NCI-H128 (cell line): Measurements from ENCODE around the gene ASTN1.

Source experiments
- DNase-seq: peaks from one replicate; lab custom pipeline; 2025; ENCODE audit not compliant: unreplicated experiment; lab: John Stamatoyannopoulos, UW

The ASTN1 gene

DNA sequence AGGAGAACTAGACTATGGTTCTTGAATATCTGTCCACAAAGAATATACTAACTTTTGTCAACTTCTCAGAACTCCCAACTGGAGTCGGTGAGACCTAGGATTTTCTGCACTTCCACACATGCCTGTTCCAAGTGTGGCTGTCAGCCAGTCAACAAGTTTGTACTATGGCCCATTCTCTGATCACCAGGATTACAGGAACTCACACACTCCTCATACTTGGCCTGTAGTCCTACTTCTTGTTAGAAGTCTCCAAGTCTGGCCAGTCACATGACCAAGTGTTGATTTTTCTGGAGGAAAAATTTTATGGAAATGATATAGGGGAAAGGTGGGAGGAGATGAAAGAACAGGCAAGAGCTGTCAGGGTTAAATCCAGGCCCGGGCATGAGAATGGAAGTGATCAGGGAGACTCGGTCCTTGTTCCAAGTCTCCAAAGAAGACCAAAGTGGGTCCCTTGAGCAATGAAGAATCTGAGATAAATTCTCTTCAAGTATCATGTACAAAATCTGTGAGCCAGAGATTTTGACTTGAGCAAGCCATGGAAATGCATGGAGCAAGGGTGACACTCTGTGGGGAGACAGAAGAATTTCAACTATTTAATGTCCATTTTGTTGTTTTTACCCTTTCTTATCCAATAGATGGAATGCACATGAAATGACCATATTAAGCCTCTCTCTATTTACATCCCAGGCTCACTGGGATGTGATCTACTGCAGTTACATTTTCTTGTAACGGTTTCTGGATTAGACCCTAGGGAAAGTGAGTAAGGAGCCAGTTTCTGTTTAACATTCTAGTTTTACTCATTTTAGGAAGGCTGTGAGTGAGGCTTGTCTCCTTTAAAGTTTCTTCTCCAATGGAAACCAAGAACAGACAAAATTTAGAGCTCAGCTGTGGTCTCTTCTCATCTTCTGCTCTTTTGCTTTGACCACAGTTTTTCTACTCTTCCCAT, 320.9 kb downstream of the ASTN1 start:
- DNase-seq, result peak; percentile 23

DNA sequence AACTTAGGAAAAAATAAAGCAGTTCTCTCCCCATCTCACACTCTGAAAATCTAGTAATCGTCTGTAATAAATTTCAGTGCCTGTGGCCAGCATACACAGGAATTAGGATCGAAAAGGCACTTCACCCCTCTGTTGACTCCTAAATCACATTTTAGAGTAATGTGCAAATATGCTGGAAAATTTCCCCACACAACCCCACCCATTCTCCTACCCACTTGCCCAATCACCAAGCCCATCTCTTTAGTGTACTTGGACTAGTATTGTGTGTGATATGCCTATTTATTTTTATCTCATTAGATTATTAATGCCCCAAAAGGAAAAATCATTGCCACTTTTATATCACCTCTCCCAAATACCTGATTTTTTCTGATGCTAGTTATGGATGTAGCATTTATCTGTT, 323.3 kb downstream of the ASTN1 start:
- no peak for DNase-seq

DNA sequence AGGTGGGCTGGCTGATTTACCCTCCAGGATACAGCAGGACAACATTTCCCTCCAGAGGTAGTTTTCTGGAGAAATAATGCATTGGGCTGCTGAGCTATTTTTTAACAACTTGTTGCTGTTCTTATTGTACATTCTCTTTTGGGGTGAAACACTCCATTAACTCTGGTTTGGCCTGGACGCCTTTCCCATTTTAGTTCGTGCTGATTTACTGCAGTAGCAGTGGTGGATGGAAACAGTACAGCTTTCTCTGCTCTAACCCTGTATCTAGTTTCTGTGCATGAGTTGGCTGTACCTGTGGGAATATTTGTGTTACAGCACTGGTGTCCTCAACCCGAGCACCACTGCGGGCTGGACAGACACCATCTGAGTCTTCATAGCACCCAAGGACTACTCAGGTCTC, 325.3 kb downstream of the ASTN1 start:
- DNase-seq, result no peak

DNA sequence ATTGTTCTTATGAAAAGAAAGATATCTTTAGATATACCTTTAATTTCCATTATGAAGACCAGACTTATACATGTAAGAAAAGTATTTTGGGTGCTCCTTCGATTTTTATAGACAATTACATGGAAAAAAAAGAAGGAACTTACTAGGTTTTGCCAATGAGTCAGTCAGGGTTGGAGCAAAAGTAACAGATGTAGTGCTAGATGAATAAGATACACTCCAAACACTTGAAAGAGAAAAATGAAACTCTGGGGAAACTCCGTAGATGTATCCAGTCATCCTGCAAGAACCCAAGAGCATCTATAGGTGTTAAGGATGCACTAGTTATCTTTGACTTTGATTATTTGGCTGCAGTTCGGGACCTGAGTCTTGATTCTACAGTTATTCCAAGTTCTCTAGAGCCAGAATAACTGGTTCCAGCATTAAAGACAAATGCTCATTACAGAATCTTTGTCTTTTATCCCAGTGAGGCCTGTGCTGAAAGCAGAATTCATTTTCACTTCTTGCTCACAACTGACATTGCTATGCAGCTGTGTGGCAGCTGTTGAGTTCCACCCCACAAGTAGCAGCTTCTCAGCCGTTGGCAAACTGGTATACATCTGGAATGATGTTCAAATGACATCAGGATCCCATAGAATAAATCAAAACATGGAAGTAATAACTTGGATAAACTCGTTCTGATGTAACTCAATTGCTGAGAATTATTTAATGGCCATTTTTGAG, 326.1 kb downstream of the ASTN1 start:
- no peak for DNase-seq

DNA sequence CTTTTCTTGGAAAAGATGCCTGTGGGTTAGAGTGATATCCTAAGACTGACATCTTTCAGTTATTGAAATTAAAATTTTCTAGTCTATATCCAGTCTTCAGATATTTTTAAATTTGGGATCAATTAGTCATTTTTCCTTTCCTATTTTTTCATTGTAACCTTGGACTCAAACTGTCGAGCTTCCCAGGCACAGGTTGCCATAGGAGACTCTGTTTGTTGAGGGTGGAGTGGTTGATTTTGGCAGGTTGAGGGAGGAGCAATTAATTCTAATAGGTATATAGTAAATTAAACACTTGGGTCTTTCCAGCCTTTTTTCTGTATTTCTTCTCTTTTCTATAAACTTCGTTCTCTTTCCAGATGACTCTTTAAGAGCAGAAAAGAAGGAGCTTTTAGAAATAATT, 326.8 kb downstream of the ASTN1 start:
- no peak for DNase-seq

DNA sequence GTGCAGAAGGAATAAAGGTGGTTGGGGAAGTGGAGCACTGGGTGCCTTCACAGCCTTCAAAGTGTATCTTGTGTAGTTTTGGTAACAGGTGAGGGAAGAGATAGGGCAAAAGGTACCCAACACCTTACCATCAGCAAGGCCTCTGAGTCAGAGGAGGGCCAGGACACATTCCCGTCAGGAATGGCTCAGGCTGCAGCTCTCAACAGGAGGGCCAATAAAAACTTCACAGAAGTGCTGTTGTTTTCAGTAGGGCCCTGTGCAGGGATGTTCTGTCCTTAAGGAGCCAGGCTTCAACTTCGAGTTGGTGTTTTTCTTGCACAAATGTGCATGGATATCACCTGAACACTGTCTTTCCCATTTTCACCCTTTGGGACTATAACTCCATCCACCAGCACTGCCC, 333.4 kb downstream of the ASTN1 start:
- DNase-seq, result no peak

DNA sequence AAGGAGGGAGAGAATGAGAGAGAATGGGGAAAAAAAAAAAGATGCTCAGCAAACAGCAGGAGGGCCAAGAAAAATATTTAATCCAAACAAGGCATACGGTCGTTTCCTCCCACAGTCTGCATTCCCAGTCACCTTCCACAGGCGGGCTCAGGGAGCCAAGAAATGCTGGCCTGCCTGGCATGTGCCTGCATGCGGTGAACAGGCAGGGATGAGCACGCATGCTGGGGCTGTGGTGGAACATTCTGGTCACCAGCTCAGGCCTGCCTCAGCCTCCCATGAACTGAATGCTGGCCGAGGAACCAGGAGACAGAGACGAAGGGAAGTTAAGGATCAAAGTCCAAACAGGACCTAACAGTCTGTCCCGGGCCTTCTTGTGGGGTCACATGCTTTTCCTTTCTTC, 335.3 kb downstream of the ASTN1 start:
- no peak for DNase-seq

DNA sequence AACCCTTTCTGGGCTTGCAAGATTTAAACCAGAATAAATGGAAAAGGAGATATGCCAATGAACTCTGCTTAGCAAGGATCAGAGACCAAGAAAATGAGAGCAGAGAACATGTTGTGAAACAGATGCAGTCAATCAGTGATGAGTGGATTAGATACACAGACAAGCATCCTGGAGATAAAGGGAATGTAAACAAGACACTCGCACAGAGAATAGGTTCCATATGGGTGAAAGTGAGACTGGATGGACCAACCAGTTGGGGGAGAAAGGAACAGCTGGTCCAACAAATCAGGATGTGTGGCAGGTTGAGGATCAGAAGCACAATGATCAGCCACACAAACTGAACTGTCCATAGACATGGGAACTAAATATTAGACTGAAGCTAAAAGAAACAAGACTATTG, 338.2 kb downstream of the ASTN1 start:
- no peak for DNase-seq

DNA sequence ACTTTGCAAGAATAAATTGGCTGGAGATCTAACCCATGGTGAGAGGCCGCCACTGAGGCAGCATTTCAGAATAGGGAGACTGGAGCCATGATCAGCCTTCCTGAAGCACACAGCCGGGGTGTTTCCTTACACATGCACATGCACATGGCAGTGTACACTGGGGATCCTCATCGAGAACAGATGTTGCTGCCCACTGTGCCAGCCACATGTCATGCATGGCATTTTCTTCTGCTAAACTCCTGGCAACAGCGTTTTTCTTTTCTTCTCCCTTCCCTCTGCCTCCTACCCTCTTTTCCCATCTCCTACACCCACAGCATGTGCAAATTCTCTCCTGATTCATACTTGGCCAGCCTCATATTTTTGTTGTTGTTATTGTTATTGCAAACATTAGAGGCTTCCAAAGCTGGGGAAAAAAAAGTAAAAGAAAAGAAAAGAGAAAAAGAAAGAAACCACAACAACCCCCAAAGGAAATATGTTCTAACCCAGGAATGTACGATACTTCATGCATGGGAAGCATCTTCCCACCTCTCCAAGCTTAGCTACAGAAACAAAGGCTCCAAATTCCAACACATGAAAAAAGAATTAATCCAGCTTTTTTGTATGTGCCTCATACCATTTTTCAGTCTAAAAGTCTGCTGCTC, 344.0 kb downstream of the ASTN1 start:
- DNase-seq, result no peak

DNA sequence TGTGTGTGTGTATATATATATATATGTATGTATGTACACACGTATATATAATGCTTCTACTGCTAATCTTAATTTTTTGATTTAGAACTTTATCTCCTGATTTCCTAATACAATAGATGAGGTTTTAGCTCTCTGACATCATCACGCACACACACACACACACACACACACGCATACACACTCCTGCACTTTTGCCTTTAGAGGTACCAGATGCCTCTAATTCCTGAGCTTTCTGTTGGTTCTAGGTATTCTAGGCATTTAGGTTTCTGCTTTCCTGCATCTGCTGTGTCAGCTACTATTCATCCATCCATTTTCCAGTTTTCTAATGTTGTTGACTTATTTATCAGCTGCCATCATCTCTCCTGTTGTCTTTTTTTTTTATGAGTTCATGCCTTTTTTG, 348.3 kb downstream of the ASTN1 start:
- DNase-seq, result no peak

DNA sequence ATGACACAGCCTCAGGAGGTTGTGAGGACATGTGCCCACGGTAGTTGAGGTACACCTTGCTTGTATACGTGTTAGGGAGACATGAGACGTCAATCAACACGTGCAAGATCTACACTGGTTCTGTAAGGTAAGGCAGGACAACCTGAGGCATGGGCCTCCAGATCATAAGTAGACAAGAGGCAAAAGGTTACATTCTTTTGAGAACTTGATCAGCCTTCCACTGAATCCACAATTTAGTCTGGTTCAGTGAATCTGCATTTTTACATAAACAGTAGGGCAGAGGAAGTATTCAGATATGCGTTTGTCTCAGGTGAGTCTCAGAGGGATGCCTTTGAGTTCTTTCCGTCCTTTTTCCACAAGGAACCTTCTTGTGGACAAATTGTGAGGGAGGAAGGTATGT, 348.9 kb downstream of the ASTN1 start:
- DNase-seq, result no peak

DNA sequence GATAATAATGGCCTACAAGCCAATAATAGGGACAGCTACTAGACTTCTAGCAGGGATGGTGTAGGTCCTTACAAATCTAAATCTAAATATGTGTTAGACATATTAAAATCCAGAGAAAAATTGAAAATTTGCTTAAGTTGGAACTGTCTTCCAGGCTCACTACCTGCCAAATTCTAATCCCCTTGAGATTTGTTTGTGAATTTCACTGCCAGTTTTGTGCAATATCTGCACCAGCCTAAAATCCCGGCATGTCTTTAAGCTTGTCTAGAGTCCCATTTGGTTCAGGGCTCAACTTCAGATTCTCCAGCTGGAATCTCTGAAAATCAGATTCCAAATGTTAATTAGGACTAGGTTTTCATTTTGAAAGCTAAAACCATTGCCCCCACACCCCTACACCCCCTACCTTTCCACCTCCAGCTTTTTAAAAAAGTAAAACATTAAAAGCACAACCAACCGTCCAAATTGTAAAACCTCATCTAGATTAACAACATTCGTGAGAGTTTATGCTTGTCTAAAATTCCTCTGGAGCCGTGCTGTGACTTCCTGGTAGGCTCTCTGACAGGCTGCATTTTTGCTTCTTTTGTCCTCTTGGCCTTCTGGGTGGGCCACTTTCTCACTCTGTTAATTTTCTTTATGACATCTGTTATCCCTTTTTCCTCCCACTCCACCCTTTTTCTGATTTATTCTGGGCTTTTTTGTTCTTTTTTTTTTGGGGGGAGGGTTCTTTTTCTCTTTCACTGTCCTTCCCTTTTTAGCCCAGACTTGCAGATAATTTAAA, 352.8 kb downstream of the ASTN1 start:
- DNase-seq, result no peak

DNA sequence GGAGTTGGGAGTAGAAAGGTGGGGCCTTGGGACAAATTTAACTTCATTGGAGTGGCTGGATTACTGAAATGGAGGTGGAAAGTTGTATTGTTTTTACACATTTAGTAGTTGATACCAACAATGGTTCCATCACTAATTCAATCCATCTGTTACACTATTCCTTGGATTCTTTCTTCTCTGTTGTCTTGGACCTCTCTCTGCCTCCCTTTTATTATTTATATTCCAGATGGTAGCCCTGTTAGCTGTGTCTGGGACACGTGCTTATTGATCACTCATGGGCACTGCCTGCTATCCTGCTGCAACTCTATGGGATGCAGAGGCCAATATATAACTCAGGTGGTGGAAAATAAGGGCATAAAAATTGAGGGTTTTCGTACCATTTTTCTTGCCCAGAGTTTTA, 355.2 kb downstream of the ASTN1 start:
- DNase-seq, result no peak
